Measurements from ENCODE around the gene THBS2. TPM values are rescaled to one million over a fixed set of nuclear protein-coding genes. Genes with fewer than 3 reads are reported as not detected.
"Not testable (repeated sequence)": the region's sequence is repeated elsewhere in the genome, so short reads cannot be mapped to it uniquely, and the experiment has no call there.

THBS2 gene
- 100 to 1,000 TPM in 1 of 2 donors, 10 to 100 TPM in 1; 34.7 to 126 TPM for total RNA-seq
- polyA plus RNA-seq (ENCODE audit: insufficient read length in 6 of 6) = 1 to 10 TPM; 4.8 to 9.4 (median 5.8) TPM
- long read RNA-seq, donor 1, full-length matches to known transcripts = 1 of 1 reads
- long read RNA-seq, donor 1, partial matches to known transcripts = 0 of 1 reads
- long read RNA-seq, donor 1, other reads (novel, unspliced or antisense) = 0 of 1 reads
- long read RNA-seq, donor 2 = 0 reads
- long read RNA-seq, donor 3, full-length matches to known transcripts = 1 of 1 reads
- long read RNA-seq, donor 3, partial matches to known transcripts = 0 of 1 reads
- long read RNA-seq, donor 3, other reads (novel, unspliced or antisense) = 0 of 1 reads
- long read RNA-seq, donor 4, partial matches to known transcripts = 5 of 5 reads
- long read RNA-seq, donor 4, other reads (novel, unspliced or antisense) = 0 of 5 reads
- long read RNA-seq, donor 5 = 0 reads
- long read RNA-seq, donor 6 = 0 reads
- long read RNA-seq, donor 7, partial matches to known transcripts = 0 of 1 reads
- long read RNA-seq, donor 7, other reads (novel, unspliced or antisense) = 0 of 1 reads
- long read RNA-seq, donor 8, full-length matches to known transcripts = 1 of 1 reads
- long read RNA-seq, donor 8, partial matches to known transcripts = 0 of 1 reads
- long read RNA-seq, donor 8, other reads (novel, unspliced or antisense) = 0 of 1 reads
- long read RNA-seq, donor 9 = 0 reads
- long read RNA-seq, donor 10 = 0 reads
- long read RNA-seq, donor 11, full-length matches to known transcripts = 1 of 1 reads
- long read RNA-seq, donor 11, partial matches to known transcripts = 0 of 1 reads
- long read RNA-seq, donor 11, other reads (novel, unspliced or antisense) = 0 of 1 reads
- long read RNA-seq, donor 12 = 0 reads

DNA sequence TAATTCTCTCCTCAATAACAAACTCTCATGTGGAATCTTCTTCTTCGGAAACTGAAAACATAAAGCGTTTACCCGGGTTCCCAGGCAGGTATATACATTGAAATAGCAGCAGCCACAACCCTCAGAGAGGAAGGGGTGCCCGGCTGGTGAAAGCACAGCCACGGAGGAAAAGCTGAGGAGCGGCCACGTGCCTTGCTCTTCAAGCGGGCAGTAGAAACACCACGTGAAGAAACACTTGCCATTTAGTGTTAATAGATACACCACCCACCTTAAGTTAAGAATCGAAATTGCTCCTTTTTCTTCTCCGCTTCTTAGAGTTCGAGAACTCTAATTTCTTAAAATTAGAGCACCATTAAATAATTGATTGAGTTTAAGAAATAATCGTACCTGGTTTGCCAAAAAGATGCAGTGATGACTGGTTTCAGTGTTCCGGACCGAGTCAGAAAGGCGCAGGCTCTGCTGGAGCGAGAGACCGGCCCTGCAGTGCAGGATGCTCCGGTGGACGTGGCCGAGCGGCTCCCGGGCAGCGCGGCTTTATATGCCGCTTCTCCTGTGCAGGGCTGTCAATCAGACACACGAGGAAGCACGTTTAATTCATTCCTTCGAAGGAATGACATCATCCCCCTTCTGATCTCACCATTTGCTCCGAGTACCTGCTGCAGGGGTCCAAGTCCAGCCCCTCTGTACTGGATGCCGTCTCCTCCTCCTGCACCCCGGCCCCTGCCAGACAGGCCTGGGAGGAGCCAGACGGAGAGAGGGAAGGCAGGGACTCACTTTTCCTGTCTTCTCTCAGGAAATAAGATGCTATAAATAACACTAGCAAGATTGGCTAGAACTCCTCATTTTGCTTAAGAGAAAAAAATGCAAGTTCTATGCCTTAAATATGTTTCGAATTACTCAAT, at the start of gene THBS2:
Gene THBS2, minus strand, starts transcription at position 510 of the 902 bp plus-strand sequence. CDS start 3,062 bp downstream, outside the sequence.
- Histone ChIP-seq H3K36me3 (no peaks in the 10 kb centered on the region), H3K9me3 (peaks cover 0 to 3% of the 10 kb centered on the region in 2 donors), H3K27me3 (peaks cover 24 to 74% of the 10 kb centered on the region in 2 donors), H3K4me3 (peak within 1 kb of the TSS; percentile 27), H3K27ac (peak within 1 kb of the TSS in 1 of 2 donors; percentile 88), H3K4me1 (peaks cover 8 to 11% of the 10 kb centered on the region in 2 donors)
- ATAC-seq = peak; percentile 84
- TF ChIP-seq, protein P1, sequence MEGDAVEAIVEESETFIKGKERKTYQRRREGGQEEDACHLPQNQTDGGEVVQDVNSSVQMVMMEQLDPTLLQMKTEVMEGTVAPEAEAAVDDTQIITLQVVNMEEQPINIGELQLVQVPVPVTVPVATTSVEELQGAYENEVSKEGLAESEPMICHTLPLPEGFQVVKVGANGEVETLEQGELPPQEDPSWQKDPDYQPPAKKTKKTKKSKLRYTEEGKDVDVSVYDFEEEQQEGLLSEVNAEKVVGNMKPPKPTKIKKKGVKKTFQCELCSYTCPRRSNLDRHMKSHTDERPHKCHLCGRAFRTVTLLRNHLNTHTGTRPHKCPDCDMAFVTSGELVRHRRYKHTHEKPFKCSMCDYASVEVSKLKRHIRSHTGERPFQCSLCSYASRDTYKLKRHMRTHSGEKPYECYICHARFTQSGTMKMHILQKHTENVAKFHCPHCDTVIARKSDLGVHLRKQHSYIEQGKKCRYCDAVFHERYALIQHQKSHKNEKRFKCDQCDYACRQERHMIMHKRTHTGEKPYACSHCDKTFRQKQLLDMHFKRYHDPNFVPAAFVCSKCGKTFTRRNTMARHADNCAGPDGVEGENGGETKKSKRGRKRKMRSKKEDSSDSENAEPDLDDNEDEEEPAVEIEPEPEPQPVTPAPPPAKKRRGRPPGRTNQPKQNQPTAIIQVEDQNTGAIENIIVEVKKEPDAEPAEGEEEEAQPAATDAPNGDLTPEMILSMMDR (IDR thresholded peaks at IDR 0.05) = no peak
- peak in 3 of 4 donors; percentile 40 to 77 (median 70) for DNase-seq
- intact Hi-C loops (cut with DNase I) = no loop called here

DNA sequence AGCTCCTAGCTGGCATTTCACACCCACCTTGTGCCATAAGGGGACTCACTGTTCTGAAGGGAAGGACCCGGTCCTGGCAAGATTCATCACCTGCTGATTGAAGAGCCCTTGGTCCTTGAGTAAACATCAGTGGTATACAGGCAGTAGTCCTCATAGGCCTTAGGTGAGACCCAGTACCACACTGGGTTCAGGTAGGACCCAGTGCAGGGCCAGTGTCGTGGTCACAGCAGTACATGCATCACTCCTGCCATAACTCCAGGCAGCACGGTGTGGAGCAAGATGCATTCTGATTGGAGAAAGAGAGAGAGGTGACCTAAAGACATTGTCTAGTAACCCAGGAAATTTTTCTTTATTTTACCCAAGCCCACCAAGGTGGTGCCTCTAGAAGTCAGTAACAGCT, 49.1 kb upstream of the THBS2 start:
- H3K9me3 ChIP-seq = peaks cover 0 to 10% of the 10 kb centered on the region in 2 donors
- no peaks in the 10 kb centered on the region for H3K27me3 ChIP-seq
- H3K27ac ChIP-seq = no peak overlapping the region
- TF ChIP-seq, protein P1 (IDR thresholded peaks at IDR 0.05) = no peak
- H3K4me3 ChIP-seq = no peak overlapping the region
- no peaks in the 10 kb centered on the region for H3K36me3 ChIP-seq
- DNase-seq (no peak), ATAC-seq (no peak)
- H3K4me1 ChIP-seq = no peaks in the 10 kb centered on the region
- intact Hi-C loops (cut with DNase I) = no loop called here

DNA sequence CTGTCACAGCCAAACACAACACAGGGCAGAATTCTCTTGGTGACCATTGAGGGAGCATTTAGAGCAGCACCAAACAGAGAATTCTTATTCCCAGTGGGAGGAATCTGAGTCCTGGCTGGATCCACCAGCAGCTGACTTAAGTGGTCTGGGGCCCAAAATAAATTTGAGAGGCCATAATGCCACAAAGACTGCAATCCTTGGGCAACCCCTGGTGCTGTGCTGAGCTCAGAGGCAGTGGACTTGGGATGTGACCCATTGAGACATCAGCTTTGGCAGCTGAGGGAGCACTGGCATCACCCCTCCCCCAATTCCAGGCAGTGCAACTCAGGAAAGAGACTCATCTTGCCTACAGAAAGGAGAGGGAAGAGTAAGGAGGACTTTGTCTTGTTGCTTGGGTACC, 48.6 kb upstream of the THBS2 start:
- Histone ChIP-seq H3K27ac (no peak overlapping the region), H3K4me3 (no peak overlapping the region), H3K27me3 (no peaks in the 10 kb centered on the region), H3K4me1 (no peaks in the 10 kb centered on the region), H3K9me3 (peaks cover 0 to 10% of the 10 kb centered on the region in 2 donors), H3K36me3 (no peaks in the 10 kb centered on the region)
- no peak for DNase-seq
- ATAC-seq = no peak
- TF ChIP-seq, protein P1 (IDR thresholded peaks at IDR 0.05) = no peak
- intact Hi-C loops (cut with DNase I) = no loop called here

DNA sequence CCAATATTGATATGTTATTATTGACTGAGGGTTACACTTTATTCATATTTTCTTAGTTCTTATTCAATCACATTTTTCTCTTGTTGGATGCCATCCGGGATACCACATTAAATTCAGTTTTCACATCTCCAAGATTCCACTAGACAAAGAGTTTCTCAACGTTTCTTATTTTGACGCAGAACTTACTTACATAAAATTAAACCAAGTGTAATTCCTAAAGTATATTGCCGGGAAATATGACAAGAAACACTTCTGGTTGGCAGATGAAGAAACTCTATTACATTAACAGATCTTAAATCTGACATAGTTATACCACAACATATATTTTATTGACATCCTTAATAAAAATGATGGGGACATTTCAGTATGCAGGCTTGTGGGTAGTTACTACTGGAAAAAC, 47.3 kb upstream of the THBS2 start:
- no peak for ATAC-seq
- DNase-seq = no peak
- TF ChIP-seq, protein P1 (IDR thresholded peaks at IDR 0.05) = no peak
- H3K27ac ChIP-seq = no peak overlapping the region
- no peaks in the 10 kb centered on the region for H3K36me3 ChIP-seq
- H3K4me1 ChIP-seq = no peaks in the 10 kb centered on the region
- peaks cover 0 to 6% of the 10 kb centered on the region in 2 donors for H3K9me3 ChIP-seq
- no peak overlapping the region for H3K4me3 ChIP-seq
- intact Hi-C loops (cut with DNase I) = no loop called here
- no peaks in the 10 kb centered on the region for H3K27me3 ChIP-seq

DNA sequence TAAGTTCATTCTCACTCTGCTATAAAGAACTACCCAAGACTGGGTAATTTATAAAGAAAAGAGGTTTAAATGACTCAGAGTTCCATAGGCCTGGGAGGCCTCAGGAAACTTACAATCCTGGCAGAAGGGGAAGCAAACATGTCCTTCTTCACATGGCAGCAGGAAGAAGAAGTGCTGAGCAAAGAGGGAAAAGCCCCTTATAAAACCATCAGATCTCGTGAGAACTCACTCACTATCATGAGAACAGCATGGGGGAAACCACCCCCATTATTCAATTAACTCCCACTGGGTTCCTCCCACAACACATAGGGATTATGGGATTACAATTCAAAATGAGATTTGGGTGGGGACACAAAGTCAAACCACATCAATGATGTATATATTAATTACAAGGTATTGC, 45.0 kb upstream of the THBS2 start:
- H3K4me3 ChIP-seq; H3K4me1 ChIP-seq; H3K9me3 ChIP-seq; DNase-seq; ATAC-seq; H3K36me3 ChIP-seq; intact Hi-C loops (cut with DNase I); H3K27ac ChIP-seq; H3K27me3 ChIP-seq: not testable (repeated sequence)

Measured in left lung (tissue), 14 donors.